ENCODE results near the gene PPP4R2. TPM values are rescaled to one million over a fixed set of nuclear protein-coding genes. Genes with fewer than 3 reads are reported as not detected.

Gene PPP4R2
- total RNA-seq, 1 donor from 2014 or later: 100 TPM

DNA sequence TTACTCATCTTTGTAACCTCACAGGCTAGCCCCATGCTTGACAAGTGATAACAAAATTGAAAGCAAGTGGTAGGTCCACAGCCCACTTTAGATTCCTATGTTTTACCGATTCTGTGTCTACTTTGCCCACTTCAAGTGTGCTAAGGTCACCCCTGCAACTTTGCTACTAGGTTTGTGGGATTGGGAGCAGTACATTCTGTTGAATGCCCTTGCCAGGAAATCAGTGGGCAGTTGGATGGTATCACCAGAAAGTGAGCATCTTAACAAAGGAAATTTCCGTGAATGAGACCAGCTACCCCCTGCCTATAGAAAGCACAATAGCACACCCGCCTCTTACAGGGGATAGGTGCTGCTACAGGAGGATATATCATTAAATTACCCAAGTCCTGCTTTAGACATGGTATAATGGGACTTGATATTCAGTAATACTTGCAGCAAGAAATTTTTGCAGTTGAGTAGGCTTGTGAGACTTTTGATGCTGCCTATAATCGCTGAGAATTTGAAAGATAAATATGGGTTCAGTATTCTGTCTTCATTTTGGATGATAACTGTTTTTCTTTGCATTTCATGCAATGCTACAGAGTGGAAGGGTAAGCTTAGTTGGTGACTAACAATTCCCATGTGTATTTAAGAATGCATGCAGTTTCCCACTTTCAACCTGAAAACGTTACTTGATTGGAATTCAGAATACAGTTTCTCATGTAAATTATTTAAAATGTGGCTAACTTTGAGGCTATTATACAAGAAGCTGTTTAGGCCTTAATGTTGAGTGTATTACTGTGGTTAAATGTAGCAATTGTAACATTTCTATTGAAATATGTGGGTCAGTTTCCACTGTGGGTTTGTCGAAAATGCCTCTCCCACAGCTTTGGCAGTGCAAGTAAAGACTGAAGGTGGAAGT, 74.3 kb downstream of the PPP4R2 start:
- no peaks in the 10 kb centered on the region for H3K9me3 Mint-ChIP-seq
- H3K4me3 Mint-ChIP-seq: no peak overlapping the region
- peak overlapping the region; percentile 49 for H3K27ac Mint-ChIP-seq
- no peaks in the 10 kb centered on the region for H3K27me3 Mint-ChIP-seq
- TF ChIP-seq, protein P1, sequence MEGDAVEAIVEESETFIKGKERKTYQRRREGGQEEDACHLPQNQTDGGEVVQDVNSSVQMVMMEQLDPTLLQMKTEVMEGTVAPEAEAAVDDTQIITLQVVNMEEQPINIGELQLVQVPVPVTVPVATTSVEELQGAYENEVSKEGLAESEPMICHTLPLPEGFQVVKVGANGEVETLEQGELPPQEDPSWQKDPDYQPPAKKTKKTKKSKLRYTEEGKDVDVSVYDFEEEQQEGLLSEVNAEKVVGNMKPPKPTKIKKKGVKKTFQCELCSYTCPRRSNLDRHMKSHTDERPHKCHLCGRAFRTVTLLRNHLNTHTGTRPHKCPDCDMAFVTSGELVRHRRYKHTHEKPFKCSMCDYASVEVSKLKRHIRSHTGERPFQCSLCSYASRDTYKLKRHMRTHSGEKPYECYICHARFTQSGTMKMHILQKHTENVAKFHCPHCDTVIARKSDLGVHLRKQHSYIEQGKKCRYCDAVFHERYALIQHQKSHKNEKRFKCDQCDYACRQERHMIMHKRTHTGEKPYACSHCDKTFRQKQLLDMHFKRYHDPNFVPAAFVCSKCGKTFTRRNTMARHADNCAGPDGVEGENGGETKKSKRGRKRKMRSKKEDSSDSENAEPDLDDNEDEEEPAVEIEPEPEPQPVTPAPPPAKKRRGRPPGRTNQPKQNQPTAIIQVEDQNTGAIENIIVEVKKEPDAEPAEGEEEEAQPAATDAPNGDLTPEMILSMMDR (conservative IDR thresholded peaks at IDR 0.05): no peak
- no peak for DNase-seq (ENCODE audit: extremely low spot score, unreplicated experiment)
- no peaks in the 10 kb centered on the region for H3K36me3 Mint-ChIP-seq
- peaks cover 14% of the 10 kb centered on the region for H3K4me1 Mint-ChIP-seq (ENCODE audit: unreplicated experiment)

DNA sequence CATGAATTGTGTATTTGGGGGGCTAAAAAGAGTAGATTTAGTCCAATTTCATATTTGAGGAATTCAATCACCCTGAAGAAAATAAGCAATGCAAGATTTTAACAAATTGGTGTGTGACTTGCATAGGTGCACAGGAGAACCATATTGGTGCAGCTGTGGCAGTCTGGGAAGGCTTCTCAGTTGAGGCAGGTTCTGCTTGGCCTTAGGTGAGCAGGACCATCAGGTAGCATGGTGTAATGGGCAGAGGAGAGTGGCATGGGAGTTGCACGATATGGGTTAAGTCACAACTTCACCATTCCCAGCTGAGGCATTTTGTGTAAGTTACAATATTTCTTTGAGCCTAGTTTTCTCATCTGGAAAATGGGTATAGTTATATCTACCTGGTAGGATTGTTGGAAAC, 75.3 kb downstream of the PPP4R2 start:
- H3K4me3 Mint-ChIP-seq: no peak overlapping the region
- no peak for DNase-seq (ENCODE audit: extremely low spot score, unreplicated experiment)
- H3K27me3 Mint-ChIP-seq: no peaks in the 10 kb centered on the region
- H3K36me3 Mint-ChIP-seq: no peaks in the 10 kb centered on the region
- H3K4me1 Mint-ChIP-seq (ENCODE audit: unreplicated experiment): peaks cover 14% of the 10 kb centered on the region
- no peak overlapping the region for H3K27ac Mint-ChIP-seq
- TF ChIP-seq, protein P1 (conservative IDR thresholded peaks at IDR 0.05): no peak
- H3K9me3 Mint-ChIP-seq: no peaks in the 10 kb centered on the region

DNA sequence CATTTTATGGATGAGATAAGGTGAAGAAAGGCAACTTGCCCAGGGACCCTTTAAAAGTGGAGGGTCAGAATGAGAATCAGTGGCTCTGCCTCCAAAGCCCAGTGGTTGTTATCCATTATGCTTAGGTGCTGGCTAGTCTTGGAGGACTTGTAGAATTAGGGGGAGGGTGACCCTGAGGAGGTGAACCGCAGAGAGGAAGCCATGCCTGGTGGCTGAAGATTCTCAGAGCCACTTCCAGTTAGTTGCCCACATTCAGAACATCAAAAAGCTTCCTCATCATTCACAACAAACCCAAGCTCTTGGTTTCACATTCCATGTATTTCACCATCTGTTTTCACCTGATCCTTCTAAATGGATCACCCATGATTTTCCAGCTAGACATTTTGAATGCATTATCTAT, 76.0 kb downstream of the PPP4R2 start:
- H3K9me3 Mint-ChIP-seq: no peaks in the 10 kb centered on the region
- no peak overlapping the region for H3K4me3 Mint-ChIP-seq
- TF ChIP-seq, protein P1 (conservative IDR thresholded peaks at IDR 0.05): no peak
- no peak overlapping the region for H3K27ac Mint-ChIP-seq
- no peaks in the 10 kb centered on the region for H3K36me3 Mint-ChIP-seq
- no peaks in the 10 kb centered on the region for H3K27me3 Mint-ChIP-seq
- H3K4me1 Mint-ChIP-seq (ENCODE audit: unreplicated experiment): peaks cover 14% of the 10 kb centered on the region
- DNase-seq (ENCODE audit: extremely low spot score, unreplicated experiment): no peak

DNA sequence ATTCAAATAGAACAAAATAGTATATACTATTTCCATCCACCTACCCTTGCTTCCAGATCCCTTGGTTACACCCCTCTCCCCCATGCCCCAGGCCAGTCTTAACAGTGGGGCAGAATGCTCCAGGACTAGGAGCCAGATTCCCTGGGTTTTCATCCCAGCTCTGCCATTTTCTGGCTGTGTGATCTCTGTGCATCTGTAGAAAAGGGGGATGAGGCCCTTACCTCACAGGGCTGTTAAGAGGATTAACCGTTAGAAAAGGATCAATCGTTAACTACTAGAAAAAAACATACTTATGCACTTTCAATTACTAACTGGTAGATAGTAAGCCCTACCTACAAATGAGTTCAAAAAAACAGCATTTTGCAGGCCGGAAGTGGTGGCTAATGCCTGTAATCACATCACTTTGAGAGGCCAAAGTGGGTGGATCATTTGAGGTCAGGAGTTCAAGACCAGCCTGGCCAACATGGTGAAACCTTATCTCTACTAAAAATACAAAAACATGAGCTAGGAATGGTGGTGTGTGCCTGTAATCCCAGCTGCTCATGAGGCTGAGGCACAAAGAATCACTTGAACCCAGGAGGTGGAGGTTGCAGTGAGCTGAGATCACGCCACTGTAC, 76.6 kb downstream of the PPP4R2 start:
- peaks cover 14% of the 10 kb centered on the region for H3K4me1 Mint-ChIP-seq (ENCODE audit: unreplicated experiment)

DNA sequence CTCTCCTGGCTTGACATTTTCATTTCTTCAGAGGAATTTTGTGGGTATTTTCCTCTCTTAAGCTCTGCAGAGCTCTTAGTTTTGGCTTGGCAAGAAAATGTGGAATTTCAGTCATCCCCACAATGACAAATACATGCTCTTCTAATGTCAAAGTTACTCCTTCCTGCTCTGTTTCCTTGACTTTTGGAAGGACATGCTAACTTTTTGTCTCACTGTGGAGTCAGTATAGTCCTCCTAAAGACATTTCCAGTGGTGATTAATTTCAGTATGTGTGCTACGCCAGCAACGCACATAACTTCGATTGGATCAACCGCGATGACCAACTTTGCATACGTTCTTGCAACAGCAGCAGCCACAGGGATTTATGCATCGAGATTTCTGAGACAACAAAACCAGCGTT, 78.2 kb downstream of the PPP4R2 start:
- TF ChIP-seq, protein P1 (conservative IDR thresholded peaks at IDR 0.05): no peak
- Mint-ChIP-seq H3K4me3 (no peak overlapping the region), H3K27me3 (no peaks in the 10 kb centered on the region), H3K4me1 (ENCODE audit: unreplicated experiment) (peaks cover 14% of the 10 kb centered on the region), H3K9me3 (no peaks in the 10 kb centered on the region), H3K27ac (no peak overlapping the region), H3K36me3 (no peaks in the 10 kb centered on the region)
- no peak for DNase-seq (ENCODE audit: extremely low spot score, unreplicated experiment)

More for the DNA sequence above, 76.6 kb downstream of the PPP4R2 start:
- no peaks in the 10 kb centered on the region for H3K9me3 Mint-ChIP-seq
- TF ChIP-seq, protein P1 (conservative IDR thresholded peaks at IDR 0.05): no peak
- no peak for DNase-seq (ENCODE audit: extremely low spot score, unreplicated experiment)
- H3K4me3 Mint-ChIP-seq: no peak overlapping the region
- no peaks in the 10 kb centered on the region for H3K27me3 Mint-ChIP-seq
- H3K36me3 Mint-ChIP-seq: no peaks in the 10 kb centered on the region
- H3K27ac Mint-ChIP-seq: no peak overlapping the region
